DMS 273 treated with DMSO at 0.1 percent for 48 hours (cell line): Measurements from ENCODE around the gene LRP1B.
"Not testable (repeated sequence)": the region's sequence is repeated elsewhere in the genome, so short reads cannot be mapped to it uniquely, and the experiment has no call there.

ENCODE experiments used
- DNase-seq: peaks from one replicate; lab custom pipeline; 2025; lab: John Stamatoyannopoulos, UW

Gene LRP1B

GRCh38 chr2:140687825-140688224 lies 1443.0 kb downstream of the LRP1B start:
- DNase-seq: no peak

GRCh38 chr2:140683658-140684057 lies 1447.2 kb downstream of the LRP1B start:
- no peak for DNase-seq

GRCh38 chr2:140680862-140681261 lies 1450.0 kb downstream of the LRP1B start:
- no peak for DNase-seq

- no peak for DNase-seq
Measured at GRCh38 chr2:140679752-140680151, 1451.1 kb downstream of the LRP1B start.

- no peak for DNase-seq
Measured at GRCh38 chr2:140669911-140670310, 1460.9 kb downstream of the LRP1B start.

GRCh38 chr2:140667203-140667602 lies 1463.6 kb downstream of the LRP1B start:
- DNase-seq: no peak

GRCh38 chr2:140662504-140662903 lies 1468.3 kb downstream of the LRP1B start:
- no peak for DNase-seq

- no peak for DNase-seq
Measured at GRCh38 chr2:140658760-140659692, 1471.8 kb downstream of the LRP1B start.

GRCh38 chr2:140657657-140658056 lies 1473.2 kb downstream of the LRP1B start:
- no peak for DNase-seq

GRCh38 chr2:140654565-140654964 lies 1476.3 kb downstream of the LRP1B start:
- peak; percentile 22 for DNase-seq

- no peak for DNase-seq
Measured at GRCh38 chr2:140650825-140651224, 1480.0 kb downstream of the LRP1B start.

- DNase-seq: not testable (repeated sequence)
Measured at GRCh38 chr2:140650134-140650533, 1480.7 kb downstream of the LRP1B start.

- no peak for DNase-seq
Measured at GRCh38 chr2:140648393-140648792, 1482.4 kb downstream of the LRP1B start.

GRCh38 chr2:140643761-140644187 lies 1487.0 kb downstream of the LRP1B start:
- DNase-seq: no peak

- no peak for DNase-seq
Measured at GRCh38 chr2:140641163-140641562, 1489.7 kb downstream of the LRP1B start.

GRCh38 chr2:140639628-140640027 lies 1491.2 kb downstream of the LRP1B start:
- DNase-seq: no peak

GRCh38 chr2:140630557-140630956 lies 1500.3 kb downstream of the LRP1B start:
- DNase-seq: no peak

- DNase-seq: no peak
Measured at GRCh38 chr2:140627885-140628284, 1502.9 kb downstream of the LRP1B start.

GRCh38 chr2:140627136-140627535 lies 1503.7 kb downstream of the LRP1B start:
- no peak for DNase-seq

GRCh38 chr2:140624200-140624599 lies 1506.6 kb downstream of the LRP1B start:
- no peak for DNase-seq

- DNase-seq: no peak
Measured at GRCh38 chr2:140621583-140622362, 1509.0 kb downstream of the LRP1B start.

- DNase-seq: no peak
Measured at GRCh38 chr2:140604788-140605187, 1526.0 kb downstream of the LRP1B start.

- no peak for DNase-seq
Measured at GRCh38 chr2:140604096-140604495, 1526.7 kb downstream of the LRP1B start.
